NCI-H524 (cell line): ENCODE measurements around the gene RELN.

Source experiments
- DNase-seq, 2 experiments: peaks; one replicate each; lab custom pipeline; 2025; lab: John Stamatoyannopoulos, UW

Gene RELN

DNA sequence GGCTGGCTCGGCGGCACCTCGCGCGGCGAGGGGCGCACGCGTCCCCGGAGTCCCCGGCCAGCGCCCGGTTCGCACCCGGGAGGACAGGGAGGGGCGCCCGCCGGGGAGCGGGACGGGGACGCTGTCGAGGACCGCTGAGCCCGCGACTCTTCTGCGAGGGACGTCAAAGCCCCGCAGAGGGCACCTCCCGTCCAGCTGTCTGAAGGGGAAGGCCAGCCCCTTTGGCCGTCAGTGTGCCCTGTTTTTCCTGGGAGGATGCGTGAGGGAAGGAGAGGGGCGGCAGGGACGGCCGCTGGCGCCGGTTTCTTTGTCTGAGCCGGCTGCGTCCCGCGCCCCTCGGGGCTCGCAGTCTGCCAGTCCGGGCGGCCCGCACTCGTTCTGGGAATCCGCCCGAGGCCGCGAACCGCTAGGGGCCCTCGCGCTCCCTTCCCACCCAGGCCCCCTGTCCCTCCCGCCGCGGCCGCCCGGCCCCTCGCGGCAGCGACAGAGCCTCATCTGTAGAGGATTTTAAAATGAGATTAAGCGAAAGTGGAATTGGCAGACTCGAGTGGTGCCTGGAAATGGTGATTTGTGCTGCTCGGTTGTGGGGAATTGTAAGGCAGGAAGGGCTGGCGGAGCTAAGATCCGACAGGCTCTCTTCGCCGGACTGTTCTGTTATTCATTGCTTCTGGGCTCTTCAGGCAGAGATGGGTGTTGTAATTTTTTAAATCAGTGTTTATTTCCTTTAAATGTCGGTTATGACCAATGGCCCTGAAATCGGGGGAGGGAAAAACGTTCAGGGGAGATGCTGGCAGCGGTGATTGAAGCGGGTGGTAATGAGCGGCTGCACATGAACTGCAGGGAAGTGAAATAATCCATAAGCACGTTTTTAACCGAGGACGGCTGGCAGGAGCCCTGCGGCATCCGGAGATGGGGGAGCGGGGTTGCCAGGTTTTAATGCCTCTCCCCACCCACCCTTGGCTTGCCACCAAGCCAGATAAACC is 618 bp upstream of the RELN start:
- DNase-seq = peak; percentile 62 to 74

DNA sequence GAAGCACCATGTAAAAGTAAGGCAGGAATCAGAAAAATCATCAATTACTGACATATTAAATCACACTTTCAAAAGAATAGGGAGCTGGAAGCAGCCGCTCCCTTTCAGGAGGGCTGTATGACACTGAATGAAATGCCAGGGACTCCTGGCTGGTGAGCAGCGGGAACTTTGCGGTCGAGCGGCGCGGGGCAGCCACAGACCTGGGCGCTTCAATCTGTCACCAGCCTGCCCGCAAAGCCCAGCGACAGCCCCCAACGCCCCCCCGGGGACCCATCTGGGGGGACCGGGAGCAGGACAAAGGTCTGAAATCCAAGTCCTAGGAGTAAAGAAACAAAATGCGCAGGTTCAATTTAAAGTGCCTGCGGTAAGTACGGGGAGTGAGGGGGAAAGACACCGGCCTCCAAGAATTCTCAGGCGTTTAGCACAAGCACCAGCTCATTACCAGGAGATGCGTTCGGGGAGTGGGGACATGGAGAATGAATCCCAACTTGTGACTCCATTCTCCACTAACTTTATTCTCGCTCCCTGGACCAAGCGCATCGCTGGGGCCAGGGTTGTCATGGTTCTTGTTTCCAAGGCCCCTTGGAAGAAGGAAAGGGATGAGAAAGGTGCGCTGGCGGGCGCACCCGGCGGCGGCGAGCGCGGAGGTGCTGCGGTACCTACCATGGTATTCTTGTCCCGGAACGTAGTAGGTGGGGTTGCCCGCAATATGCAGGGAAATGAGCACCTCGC is 824 bp downstream of the RELN start:
- DNase-seq = peak in 1 of 2 experiments; percentile 36

DNA sequence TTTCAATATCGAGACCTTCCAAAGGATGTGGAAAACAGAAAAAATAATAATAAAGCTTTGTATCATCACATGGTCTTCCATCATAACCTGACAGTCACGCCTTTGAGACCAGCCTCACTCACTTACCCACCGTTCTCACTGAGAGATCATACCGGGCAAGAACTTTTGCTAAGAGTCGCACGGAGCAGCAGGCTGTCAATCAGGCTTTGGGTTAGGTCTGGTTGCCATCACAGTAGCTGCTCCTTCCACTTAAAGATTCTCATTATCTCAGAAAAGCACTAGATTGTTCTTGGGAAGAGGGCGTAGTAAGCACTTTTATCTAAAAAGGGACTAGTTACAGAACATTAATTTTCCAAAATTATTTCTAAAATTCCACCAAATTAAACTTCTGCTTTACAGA is 2.0 kb downstream of the RELN start:
- no peak for DNase-seq

DNA sequence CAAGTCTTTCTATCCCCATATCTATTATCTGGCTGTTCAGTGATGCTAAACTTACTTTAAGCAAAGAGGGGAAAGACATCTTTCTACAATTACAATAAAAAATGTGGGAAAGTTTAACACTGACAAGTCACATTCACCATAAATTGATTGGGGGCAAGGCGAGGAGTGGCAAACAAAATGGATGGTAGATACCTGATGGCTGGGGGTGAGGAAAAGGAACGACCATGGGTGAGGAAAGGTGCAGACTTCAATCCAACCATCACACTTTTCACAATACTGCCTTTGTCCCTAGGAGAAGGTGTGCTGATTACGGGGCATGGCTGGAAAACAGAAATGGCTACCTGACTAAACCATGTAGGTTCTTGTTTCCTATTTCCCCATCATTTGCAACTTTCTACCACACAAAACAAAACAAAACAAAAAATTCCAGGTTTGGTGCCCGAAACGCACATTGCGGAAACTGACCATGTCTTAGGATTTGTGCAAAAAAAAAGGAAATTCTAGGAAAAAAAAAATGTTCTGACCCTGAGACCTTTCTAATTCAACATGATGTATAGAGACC is 3.8 kb downstream of the RELN start:
- DNase-seq = no peak

DNA sequence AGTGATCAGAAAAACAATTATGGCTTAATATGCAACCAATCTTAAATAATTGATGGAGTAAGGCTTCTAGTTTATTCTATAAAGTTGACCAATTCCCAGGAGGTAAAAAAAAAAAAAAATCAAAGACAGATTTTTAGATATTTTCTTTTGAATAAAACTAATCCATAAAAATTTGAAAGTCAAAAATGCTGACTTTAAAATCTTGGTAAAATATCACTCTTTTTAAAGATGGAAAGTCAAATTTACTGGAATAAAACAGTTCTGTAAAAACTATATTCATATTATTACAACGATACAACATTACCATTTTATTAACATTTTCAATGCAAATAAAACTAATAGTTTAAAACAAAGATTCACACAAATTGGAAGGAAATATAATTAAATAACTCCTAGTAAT is 5.4 kb downstream of the RELN start:
- DNase-seq = no peak

DNA sequence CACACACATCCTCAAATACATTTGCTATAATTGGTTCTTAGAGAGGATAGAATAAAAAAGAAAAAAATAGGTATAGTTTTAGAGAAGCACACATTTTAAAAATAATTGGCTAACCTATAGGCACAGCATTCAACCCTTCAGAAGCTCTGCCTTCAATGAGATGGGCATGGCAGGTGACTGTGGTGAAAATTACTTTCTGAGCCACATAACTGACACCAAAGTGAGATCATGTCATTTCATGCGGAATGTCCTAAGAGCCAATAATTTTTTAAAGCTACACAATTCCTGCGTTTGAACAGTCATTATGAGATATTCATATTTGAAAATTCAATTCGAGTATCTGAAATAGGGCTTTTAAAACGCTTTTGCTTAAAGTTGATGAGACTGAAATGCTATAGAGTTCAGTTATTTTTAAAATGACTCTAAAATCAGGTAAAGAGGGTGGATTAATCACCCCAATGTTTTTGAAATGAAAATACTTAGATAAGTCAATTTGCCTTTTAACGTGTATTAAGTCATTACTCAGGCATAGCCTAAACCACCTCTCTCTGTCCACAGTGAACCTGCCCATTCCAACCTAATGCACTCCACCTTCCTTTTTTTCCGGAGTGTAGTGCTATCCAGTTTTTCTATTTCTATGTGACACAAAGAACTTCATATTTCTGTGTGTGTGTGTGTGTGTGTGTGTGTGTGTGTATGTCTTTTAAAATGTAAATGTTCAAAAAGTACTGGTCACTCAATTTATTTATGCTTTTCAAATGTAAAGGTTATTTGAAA is 6.1 kb downstream of the RELN start:
- DNase-seq = no peak

DNA sequence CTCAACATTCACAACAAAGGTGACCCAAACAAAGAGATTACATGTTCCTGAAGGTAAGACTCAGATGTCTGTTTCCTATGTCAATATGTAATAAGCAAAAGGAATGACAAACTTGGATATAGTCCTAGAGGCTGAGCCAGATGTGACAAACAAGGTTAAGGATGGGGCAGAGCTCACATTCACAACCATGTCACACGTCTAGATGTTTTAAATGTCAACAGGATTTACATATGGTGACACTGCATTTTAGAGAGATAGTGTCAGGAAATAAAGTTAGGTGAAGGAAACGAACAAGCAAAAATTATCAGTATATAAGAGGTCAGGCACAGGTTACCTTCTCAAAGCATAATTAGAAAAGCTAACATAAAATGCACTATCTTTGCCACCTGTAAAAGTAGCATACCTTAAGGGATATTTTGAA is 8.4 kb downstream of the RELN start:
- no peak for DNase-seq

DNA sequence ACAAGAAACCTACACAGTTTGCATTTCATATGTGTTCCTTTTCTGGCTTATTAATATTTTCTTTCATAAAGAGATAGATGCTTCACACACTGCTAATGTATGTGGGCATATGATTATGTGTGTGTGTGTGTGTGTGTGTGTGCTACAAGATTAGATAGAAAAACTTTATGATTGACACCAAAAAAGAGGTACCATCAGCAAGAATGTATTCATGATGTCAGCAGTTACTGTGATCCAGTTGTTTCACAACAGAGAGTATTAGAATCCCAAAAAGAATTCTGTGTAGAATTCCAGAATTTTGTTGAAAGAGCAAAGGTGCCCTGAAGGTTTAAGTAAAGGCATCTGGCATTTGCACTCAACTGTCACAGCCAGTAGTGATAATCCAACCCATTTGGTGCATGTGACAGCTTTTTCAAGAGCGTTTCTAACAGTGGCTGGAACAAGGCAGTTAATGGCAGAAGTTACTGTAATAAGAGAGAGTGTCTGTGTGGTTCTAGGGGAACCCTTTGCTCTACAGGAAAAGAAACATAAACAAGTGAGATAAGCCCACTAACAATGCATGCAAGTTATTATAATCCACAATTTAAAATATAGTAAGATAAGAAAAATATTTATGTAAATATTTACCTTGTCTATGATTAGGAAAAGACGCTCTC is 16.6 kb downstream of the RELN start:
- DNase-seq = peak in 1 of 2 experiments; percentile 49

DNA sequence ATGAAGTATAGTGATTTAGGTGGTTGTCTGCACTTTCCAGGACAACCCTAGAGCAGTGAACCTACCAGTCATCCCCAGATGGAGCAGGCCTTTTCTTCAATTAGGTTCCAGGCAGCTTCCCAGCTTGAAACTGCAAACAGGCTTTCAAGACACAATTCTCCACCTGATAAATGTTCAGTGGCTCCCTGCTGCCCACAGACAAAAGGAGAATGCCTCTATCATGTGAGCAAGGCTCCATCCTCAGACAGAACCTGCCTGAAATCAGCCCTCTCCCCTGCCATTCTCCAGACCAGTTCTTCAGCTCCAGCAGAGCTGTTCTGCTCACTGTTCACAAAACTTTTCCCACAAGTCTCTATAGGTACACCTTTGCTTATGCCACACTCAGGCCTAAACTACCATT is 22.1 kb downstream of the RELN start:
- DNase-seq = no peak

DNA sequence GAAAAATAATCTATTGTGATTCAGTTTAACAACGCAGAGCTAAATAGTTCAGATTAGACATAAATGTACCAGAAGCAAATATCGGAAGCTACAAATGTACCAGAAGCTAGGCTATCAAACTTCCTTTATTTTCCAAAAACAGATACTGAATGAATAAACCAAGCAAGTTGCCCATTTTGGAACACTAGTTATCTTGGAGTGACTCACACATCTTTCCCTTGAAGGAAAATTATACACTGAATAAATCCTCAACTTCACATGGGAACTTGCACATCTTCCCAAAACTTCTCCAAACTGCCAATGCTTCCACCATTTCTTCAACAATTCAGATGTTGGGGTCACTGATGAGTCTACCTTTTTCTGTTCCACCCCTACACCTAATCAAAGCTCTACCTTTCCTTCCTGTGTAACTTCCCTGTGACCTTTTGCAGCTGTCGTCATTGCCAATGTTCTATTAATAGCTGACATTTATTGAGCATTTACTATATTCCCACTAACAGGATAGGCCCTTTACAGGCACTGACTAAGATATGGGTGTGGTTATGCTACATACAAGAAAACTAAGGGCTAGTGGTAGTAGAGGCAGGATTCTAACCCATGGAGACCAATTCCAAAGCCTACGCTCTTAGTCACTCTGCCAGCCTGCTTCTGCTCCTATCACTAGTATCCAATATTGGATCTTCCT is 22.7 kb downstream of the RELN start:
- no peak for DNase-seq

DNA sequence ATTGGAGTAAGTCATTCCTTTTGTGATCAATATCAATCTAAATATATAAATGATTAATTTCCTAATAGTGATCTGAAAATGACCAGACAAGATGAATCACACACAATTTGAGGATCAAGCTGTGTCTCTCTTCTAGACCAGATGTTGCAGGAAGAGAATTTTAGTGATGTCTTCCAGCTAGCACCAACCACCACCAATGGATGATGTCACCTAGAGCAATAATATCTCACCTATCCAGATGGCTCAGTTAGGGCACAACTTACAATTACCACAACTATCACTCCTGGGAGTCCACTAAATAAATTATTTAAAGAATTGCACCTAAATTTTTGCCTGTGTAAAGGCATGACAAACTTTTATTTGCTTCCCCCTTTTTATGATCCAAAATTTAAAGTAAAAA is 25.2 kb downstream of the RELN start:
- no peak for DNase-seq

DNA sequence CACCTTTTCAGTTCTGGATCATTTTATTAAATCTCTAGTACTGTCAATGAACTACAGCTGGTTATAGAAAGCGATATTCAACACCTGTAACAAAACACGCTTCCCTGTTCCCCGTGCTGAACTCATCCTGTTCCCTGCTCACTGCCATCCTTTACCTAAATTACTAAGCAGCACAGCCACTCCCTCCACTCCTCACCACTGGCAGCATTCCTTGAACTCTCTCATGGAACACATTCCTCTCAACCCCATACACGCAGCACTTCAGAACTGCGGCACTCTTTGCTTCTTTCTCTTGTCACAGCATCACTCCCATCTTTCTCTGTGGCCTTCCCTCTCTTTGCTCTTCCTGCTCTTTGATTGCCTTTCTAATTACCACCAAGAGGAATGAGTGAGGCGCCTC is 27.4 kb downstream of the RELN start:
- DNase-seq = no peak

DNA sequence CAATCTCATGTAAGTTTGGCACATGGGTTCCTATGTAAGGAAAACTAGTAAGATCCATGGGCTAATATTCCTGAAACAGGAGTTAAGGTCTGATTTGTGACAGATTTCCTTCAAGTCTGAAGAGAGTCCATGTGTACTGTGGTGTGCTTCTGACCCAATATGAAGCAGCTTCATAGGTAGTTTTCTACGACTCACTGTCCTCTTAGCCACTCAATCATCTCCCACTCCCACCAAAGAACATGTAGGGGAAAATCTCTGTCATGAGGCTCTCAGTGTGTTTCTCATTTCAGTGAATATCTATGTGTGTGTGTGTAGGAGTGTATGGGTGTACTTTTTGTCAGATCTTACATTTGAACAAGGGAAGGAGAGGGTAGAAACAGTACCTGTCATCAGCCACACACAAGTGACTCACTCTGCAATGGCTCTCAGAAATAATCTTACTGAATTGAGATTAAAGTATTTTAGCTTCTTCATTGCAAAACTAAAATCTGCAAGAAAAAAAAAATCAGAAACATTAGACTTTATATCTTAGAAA is 31.1 kb downstream of the RELN start:
- DNase-seq = no peak

DNA sequence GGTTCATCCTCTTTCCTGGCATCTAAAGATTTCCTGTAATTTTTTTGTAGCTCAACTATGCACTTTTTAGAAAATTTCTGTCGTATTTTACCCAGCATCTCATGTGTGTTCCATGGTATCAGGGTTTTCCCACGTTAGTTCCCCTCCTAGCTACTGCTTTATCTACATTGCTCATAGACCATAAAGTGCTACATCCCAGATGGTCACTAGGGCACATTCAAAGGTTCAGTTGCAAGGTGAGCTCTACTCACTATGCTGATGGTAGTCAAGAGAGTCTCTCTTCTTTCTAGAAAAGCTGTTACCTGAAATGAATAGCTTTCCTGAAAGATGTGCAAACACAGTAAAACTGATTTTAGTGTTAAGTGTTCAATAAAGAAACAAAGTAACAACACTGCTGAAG is 33.5 kb downstream of the RELN start:
- no peak for DNase-seq

DNA sequence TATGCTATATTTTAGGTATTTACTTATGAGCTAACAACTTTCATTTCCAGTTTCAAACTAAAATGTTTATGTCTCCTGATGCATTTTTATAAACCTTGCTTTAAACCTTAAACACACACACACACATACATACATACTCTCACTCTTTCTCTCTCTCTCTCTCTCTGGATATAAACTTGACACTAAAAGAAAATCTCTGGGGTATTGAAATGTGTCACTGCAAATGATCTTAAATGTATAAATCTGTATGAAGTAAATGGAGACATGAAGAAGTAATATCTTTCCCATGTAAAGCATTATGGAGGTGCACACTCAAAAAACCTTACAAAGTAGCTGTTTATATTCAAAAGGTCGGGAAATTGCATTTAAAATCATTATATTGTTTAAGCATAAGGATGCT is 37.0 kb downstream of the RELN start:
- no peak for DNase-seq

DNA sequence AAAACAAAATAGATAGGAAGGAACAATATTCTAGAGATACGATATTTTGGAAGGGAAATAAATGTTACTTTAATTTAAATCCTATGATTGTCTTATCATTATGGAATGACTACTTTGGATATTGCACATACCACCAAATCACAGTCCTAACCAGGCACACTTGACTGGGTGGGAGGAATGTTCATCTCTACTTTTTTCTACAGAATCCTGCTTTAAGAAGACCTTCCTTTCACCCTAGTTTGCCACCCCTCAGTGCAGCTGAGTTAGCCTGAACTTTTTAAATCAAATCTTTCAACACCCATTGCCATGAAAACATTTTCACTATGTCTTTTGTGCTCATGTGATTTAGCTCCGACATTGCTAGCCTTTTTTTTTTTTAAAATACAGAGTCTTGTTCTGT is 38.1 kb downstream of the RELN start:
- no peak for DNase-seq

DNA sequence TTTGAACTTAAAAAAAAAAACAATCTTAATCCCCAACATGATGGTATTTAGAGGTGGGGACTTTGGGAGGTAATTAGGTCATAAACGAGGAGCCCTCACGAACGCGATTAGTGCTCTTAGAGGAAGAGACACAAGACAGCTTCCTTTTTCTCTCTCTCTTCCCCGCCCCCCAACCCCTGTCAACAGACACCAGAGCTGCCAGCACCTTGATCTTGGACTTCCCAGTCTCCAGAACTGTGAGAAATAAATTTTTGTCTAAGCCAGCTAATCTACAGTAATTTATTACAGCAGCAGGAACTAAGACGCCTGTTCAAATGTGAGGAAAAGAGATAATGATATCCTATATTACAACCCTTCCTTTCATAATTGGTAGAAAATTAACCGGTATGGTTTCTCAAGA is 40.1 kb downstream of the RELN start:
- DNase-seq = no peak

DNA sequence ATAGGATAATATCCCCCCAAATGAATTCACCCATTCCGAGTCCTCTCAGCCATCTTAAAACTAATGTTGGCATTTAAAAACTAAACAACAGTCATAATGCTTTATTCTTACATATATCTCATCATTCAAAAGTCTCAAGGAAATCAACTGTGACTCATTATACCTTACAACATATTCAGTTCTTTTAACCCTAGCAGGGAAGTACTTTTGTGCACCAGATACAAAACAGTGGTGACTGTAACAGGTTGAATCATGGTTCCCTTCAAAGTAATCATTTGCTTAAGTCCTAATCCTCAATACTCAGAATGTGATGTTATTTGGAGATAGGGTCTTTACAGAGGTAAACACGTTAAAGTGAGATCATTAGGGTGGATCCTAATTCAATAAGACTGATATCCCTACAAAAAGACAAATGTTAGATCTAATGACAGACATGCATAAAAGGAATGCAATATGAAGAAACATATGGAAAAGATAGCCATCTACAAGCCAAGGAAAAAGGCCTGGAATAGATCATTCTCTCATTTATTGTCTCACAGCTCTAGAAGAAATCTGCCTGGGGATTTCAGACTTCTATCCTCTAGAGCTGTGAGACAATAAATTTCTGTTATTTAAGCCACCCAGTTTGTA is 42.3 kb downstream of the RELN start:
- no peak for DNase-seq

DNA sequence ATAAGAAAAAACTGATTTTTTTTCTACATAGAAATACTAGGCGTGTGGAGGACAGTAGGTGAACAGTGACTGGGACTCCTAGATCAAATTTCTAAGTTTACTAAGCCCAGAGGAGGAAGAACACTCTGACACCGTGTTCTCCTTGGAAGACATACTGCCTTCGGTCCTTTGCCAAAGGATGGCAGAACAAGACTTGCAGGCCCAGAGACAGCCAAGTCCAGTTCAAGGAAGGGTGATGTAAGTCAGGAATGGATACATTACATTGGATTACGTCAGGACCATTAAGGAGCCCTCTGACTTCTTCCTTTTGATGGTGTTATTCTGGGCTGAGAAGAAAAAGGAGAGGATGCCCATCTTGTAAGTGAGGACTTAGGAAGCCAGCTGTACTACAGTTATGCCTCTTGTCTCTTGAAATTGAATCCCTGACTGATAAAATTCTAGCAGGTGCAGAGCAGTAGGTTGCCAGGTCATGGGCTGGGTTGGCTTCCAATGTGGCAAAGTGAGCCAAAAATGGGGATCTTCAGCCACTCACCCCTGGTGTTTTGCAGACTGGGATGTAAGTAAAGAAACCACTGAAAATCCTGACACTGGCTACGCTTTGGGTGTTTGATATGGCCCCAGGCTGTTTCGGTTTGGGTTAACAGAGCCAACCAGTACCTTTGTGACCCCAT is 45.1 kb downstream of the RELN start:
- DNase-seq = no peak

DNA sequence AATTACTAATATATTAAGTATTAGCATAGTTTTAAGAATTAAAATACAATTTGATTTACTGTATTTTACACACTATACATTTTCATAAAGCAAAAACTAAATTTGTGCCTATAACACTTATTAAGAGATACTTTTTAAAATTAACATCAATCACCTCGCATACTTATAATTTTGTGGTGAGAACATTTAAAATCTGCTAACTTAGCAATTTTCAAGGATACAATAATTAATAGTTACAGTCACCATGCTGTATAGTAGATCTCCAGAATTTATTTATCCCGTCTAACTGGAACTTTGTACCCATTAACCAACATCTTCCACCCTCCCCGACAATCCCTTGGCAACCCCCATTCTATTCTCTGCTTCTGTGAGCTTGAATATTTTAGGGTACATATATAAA is 47.5 kb downstream of the RELN start:
- DNase-seq = no peak
